Osteoblast (primary cell): ENCODE results near the gene ANAPC13. TPM values are rescaled to one million over a fixed set of nuclear protein-coding genes. Genes with fewer than 3 reads are reported as not detected.

Experiments used
- DNase-seq: peaks from one replicate; pipeline ENCODE4 v3.0.0; 2011; ENCODE audit warnings: low spot score, mixed read lengths; ENCODE audit not compliant: insufficient read length; ENCODE audit errors: missing footprints
- H2AFZ ChIP-seq: 2 replicates; pipeline ENCODE4 v1.6.0; 2011; ENCODE audit warnings: mild to moderate bottlenecking, low read length
- H3K27ac ChIP-seq: 2 replicates; pipeline ENCODE4 v1.5.1; 2011; ENCODE audit warnings: mild to moderate bottlenecking, low read depth, low read length, moderate library complexity
- H3K27me3 ChIP-seq: 2 replicates; pipeline ENCODE4 v1.6.0; 2012; ENCODE audit warnings: mild to moderate bottlenecking, control low read depth, inconsistent platforms, low read length, moderate library complexity; ENCODE audit not compliant: insufficient read depth
- H3K36me3 ChIP-seq: 2 replicates; pipeline ENCODE4 v1.5.1; 2011; ENCODE audit warnings: mild to moderate bottlenecking, low read length, control low read depth, moderate library complexity; ENCODE audit not compliant: insufficient read depth
- H3K4me1 ChIP-seq: 2 replicates; pipeline ENCODE4 v1.5.1; 2011; ENCODE audit warnings: mild to moderate bottlenecking, low read length, control low read depth, moderate library complexity; ENCODE audit not compliant: insufficient read depth
- H3K4me2 ChIP-seq: 2 replicates; pipeline ENCODE4 v1.6.0; 2011; ENCODE audit warnings: mild to moderate bottlenecking, low read length; ENCODE audit not compliant: insufficient read depth
- H3K4me3 ChIP-seq: fragments of 200-600 bp; sonication (generic); 3 replicates; pipeline ENCODE4 v1.5.1; 2012; ENCODE audit warnings: mild to moderate bottlenecking, low read length, inconsistent platforms; ENCODE audit not compliant: insufficient read depth
- H3K79me2 ChIP-seq: 2 replicates; pipeline ENCODE4 v1.6.0; 2012; ENCODE audit warnings: mild to moderate bottlenecking, low read length, control low read depth, inconsistent platforms; ENCODE audit not compliant: insufficient read depth
- H3K9me3 ChIP-seq: 2 replicates; pipeline ENCODE4 v1.5.1; 2011; ENCODE audit warnings: low read depth, low read length, control low read depth
- H4K20me1 ChIP-seq: 2 replicates; pipeline ENCODE4 v1.6.0; 2012; ENCODE audit warnings: mild to moderate bottlenecking, low read length, control low read depth; ENCODE audit not compliant: insufficient read depth
- total RNA-seq: library from RNA; depleted of rRNA; stranded (reverse); fragments of >200 nt; gene quantifications from 2 replicates; pipeline ENCODE4 v1.2.3, GENCODE V29; 2012
- TF ChIP-seq, protein P1 (sequence below): IDR thresholded peaks from 2 replicates; pipeline ENCODE4 v1.5.1; 2011; ENCODE audit warnings: mild to moderate bottlenecking, low read depth, low read length, moderate library complexity; ENCODE audit errors: extremely low read depth

ANAPC13 gene
- total RNA-seq, 1 donor, result 68.4 TPM

GRCh38 chr3:134522541-134522940, 36.8 kb upstream of the ANAPC13 start:
- no peaks in the 10 kb centered on the region for H4K20me1 ChIP-seq

GRCh38 chr3:134517791-134518190, 32.0 kb upstream of the ANAPC13 start:
- Histone ChIP-seq H2AFZ (peak overlapping the region; percentile 0), H3K4me3 (peak overlapping the region; percentile 45), H3K27me3 (no peaks in the 10 kb centered on the region), H3K79me2 (no peaks in the 10 kb centered on the region), H4K20me1 (no peaks in the 10 kb centered on the region), H3K27ac (peak overlapping the region; percentile 52), H3K36me3 (no peaks in the 10 kb centered on the region), H3K9me3 (no peaks in the 10 kb centered on the region), H3K4me2 (peak overlapping the region; percentile 73), H3K4me1 (peaks cover 15% of the 10 kb centered on the region)
- TF ChIP-seq, protein P1, sequence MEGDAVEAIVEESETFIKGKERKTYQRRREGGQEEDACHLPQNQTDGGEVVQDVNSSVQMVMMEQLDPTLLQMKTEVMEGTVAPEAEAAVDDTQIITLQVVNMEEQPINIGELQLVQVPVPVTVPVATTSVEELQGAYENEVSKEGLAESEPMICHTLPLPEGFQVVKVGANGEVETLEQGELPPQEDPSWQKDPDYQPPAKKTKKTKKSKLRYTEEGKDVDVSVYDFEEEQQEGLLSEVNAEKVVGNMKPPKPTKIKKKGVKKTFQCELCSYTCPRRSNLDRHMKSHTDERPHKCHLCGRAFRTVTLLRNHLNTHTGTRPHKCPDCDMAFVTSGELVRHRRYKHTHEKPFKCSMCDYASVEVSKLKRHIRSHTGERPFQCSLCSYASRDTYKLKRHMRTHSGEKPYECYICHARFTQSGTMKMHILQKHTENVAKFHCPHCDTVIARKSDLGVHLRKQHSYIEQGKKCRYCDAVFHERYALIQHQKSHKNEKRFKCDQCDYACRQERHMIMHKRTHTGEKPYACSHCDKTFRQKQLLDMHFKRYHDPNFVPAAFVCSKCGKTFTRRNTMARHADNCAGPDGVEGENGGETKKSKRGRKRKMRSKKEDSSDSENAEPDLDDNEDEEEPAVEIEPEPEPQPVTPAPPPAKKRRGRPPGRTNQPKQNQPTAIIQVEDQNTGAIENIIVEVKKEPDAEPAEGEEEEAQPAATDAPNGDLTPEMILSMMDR, result no peak
- DNase-seq, result peak; percentile 39

More at GRCh38 chr3:134522541-134522940, 36.8 kb upstream of the ANAPC13 start:
- H3K9me3 ChIP-seq, result peaks cover 1% of the 10 kb centered on the region
- no peak overlapping the region for H3K4me3 ChIP-seq
- H3K4me2 ChIP-seq, result no peak overlapping the region
- no peak for DNase-seq
- H3K36me3 ChIP-seq, result no peaks in the 10 kb centered on the region
- no peak overlapping the region for H3K27ac ChIP-seq
- H2AFZ ChIP-seq, result no peak overlapping the region
- peaks cover 7% of the 10 kb centered on the region for H3K4me1 ChIP-seq
- H3K79me2 ChIP-seq, result peaks cover 22% of the 10 kb centered on the region
- TF ChIP-seq, protein P1, result no peak
- no peaks in the 10 kb centered on the region for H3K27me3 ChIP-seq

DNA sequence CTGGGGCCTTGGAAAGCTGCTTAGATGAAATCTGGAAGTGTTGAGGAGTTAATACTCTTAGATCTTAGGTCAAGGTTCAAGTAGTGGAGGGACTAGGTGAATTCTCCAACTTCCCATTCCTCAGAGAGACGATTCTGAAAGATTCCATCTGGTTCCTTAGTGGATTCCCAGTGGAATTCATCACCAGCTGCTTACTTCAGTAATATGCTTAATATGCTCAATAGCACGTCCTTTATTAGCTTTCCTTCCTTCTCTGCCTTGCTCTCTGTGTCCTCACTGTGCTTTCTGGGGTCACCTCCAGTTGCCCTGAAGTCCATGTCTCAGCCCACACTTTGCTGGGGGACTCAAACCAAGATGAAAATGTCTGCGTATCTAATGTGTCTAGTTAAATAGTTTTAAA, 31.1 kb upstream of the ANAPC13 start:
- Histone ChIP-seq H4K20me1 (no peaks in the 10 kb centered on the region), H3K27me3 (no peaks in the 10 kb centered on the region), H3K79me2 (no peaks in the 10 kb centered on the region), H3K4me2 (peak overlapping the region; percentile 73), H3K36me3 (no peaks in the 10 kb centered on the region), H3K27ac (peak overlapping the region; percentile 52), H3K4me1 (peaks cover 15% of the 10 kb centered on the region), H3K4me3 (no peak overlapping the region), H2AFZ (peak overlapping the region; percentile 64), H3K9me3 (no peaks in the 10 kb centered on the region)
- no peak for DNase-seq
- TF ChIP-seq, protein P1, result no peak

DNA sequence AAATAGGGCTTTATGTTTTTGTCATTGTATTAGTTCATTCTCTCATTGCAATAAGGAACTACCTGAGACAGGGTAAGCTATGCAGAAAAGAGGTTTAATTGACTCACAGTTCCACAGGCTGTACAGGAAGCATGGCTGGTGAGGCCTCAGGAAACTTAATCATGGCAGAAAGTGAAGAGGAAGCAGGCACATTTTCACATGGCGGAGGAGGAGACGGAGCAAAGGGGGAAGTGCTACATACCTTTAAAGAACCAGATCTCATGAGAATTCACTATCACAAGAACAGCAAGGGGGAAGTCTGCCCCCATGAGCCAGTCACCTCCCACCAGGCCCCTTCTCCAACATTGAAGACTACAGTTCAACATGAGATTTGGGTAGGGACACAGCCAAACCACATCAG, 25.7 kb upstream of the ANAPC13 start:
- Histone ChIP-seq H3K36me3 (peaks cover 4% of the 10 kb centered on the region), H3K9me3 (no peaks in the 10 kb centered on the region), H3K79me2 (no peaks in the 10 kb centered on the region), H3K4me3 (no peak overlapping the region), H2AFZ (no peak overlapping the region), H4K20me1 (no peaks in the 10 kb centered on the region), H3K27ac (no peak overlapping the region), H3K4me1 (no peaks in the 10 kb centered on the region), H3K27me3 (no peaks in the 10 kb centered on the region), H3K4me2 (no peak overlapping the region)
- TF ChIP-seq, protein P1, result no peak
- no peak for DNase-seq
